Measurements from ENCODE around the gene UGGT2.
A peak's percentile ranks its signal among the peaks of the same experiment; 100 is the strongest.
"Not testable (repeated sequence)": the region's sequence is repeated elsewhere in the genome, so short reads cannot be mapped to it uniquely, and the experiment has no call there.

Gene UGGT2

GRCh38 chr13:95906999-95907398 lies 146.2 kb downstream of the UGGT2 start:
- peak in 2 of 58 donors; percentile 1 for DNase-seq

- no peak for DNase-seq
Measured at GRCh38 chr13:95903569-95903968, 149.6 kb downstream of the UGGT2 start.

- no peak for DNase-seq
Measured at GRCh38 chr13:95902741-95903140, 150.5 kb downstream of the UGGT2 start.

DNA sequence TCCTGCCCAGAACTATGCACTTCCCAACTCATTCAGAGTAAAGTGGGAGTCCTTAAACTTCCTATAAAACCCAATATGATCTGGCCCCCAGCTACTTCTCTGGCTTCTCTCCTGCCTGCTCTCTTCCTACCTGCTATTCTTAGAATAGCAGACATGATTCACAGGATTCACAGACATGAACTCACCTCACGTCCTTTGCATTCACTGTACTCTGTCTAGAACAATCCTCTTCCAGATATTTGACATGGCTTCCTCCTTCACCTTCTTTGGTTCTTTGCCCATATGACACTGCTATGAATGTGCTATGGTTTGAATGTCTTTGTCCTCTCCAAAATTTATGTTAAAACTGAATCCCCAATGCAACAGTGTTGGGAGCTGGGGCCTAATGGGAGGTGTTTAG lies 154.9 kb downstream of the UGGT2 start:
- no peak for DNase-seq

GRCh38 chr13:95896301-95896700 lies 156.9 kb downstream of the UGGT2 start:
- no peak for DNase-seq

GRCh38 chr13:95893861-95894260 lies 159.3 kb downstream of the UGGT2 start:
- DNase-seq, result no peak

DNA sequence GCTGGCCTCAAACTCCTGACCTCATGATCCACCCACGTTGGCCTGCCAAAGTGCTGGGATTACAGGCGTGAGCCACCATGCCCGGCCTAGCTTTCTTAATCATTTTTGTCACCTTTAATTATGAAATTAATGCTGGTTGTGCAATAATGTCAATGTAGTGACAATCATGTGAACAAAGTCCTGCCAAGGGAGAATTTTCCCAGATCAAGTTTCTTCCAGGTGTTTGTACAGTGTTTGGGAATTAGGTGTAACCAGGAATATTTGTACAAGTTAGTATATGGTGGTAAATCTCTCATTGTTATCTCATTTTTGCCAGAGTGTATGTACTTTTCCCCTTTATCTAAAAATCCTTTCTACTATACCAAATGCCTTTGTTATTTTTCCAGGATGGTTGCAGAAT lies 171.1 kb downstream of the UGGT2 start:
- no peak for DNase-seq

GRCh38 chr13:95880331-95880730 lies 172.9 kb downstream of the UGGT2 start:
- DNase-seq, result no peak

- DNase-seq, result no peak
Measured at GRCh38 chr13:95874286-95874685, 178.9 kb downstream of the UGGT2 start.

DNA sequence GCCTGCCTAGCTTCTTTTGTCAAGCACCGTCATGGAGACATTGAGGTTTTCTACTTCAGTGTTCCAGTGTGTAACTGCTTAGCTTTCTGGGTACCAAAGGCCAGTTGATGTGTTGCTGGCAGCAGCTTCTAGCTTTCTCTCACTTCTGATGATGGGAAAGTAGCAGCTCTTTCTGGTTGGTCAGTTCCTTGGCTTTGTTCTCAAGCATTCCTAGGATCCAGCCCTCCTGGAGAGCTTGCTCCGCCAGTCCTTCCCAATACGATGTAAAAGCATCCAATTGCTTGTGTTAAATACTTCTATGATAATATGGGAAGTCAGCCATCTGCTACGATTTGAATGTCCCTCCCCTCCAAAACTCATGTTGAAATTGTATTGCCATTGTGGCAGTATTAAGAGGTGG lies 182.8 kb downstream of the UGGT2 start:
- no peak for DNase-seq

- DNase-seq, result no peak
Measured at GRCh38 chr13:95865080-95865615, 188.1 kb downstream of the UGGT2 start.

- no peak for DNase-seq
Measured at GRCh38 chr13:95862408-95862807, 190.8 kb downstream of the UGGT2 start.

DNA sequence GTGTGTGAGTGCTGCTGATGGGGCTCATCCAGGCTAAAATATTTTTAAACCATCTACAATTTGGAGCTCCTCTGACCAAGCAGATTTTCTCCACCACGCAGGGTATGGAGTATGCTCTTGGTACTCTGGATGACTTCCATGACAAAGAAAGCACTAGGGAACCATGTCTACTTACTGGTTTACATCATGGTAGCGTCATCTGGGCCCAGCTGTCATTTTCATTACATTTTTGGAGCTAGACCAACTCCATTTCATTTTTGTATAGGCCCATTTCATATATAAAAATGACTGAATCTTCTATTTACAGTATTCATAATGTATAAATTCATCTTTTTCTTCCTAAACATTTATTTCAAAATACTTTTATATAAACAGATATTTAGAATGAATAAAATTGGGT lies 191.9 kb downstream of the UGGT2 start:
- DNase-seq, result no peak

DNA sequence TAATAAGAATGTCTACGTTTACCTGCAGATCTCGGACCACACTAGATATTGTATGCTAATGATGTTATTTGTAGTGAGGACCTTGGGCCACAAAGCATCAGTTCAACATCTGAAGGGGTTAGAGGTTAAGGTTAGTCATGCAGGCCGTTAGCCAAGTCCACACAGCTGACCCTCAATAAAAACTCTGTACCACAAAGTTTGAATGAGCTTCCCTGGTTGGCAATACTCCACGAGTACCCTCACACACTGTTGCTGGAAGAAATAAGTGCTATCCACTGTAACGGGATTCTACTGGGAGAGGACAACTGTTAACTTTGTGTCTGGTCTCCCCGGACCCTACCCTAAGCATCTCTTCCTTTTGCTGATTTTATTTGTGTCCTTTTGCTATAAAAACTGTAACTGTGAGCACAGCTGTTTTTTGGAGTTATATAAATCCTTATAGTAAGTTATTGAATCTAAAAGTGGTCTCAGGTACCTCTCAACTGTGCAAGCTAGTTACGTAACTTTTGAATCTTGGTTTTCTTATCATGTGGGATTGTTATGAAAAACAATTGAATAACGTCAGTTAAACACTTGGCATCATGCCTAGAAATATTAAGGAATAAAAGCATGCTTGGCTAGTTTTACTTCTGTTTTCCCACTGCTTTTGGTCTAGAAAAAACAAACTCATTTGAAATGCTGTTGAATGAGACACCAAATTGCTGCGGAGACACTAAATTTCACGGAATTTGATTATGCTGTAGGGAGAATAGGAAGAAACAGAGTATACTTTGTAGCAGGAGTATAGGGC lies 194.7 kb downstream of the UGGT2 start:
- DNase-seq, result no peak

- DNase-seq, result not testable (repeated sequence)
Measured at GRCh38 chr13:95845656-95846055, 207.5 kb downstream of the UGGT2 start.

DNA sequence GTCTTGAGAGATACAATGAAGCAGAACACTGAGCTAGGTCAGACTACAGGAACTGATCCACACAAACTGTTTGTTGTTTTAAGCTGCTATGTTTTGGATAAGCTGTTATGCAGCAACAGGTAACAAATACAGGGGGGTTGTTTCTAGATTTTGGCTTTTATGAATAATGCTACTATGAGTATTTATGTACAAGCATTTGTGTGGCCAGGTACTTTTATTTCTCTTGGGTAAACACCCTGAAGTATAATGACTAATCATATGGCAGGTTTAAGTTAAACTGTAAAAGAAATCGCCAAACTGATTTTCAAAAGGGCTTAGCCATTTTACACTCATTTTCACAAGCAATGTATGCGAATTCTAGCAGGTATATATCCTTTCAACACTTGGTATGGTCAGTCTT lies 210.3 kb downstream of the UGGT2 start:
- DNase-seq, result no peak

- DNase-seq, result no peak
Measured at GRCh38 chr13:95841894-95842293, 211.3 kb downstream of the UGGT2 start.

DNA sequence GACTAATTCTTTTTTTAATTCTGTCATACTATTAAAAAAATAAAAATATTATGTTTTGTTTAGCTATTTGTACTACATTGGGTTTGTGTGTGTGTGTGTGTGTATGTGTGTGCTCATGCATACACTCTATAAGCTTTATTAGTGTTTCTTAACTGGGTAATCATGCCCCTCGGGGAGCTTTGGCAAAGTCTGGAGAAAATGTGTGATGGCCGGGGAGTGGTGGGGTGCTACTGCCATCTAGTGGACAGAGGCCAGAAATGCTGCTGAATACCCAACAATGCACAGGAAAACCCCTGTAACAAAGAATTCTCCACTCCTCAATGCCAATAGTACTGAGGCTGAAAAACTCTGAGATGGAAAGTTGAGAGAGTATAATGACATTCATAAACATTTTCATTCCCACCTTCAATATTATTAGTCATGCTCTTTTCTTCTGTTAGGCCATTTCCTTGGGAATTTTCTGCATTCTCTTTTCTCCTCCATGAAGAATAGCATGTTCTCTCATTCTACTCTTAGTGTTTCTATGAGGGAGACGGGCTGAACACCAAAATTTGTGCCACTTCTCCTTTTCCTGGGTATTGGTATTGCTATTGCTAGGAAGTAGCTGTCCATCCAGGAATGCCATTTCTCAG lies 219.0 kb downstream of the UGGT2 start:
- DNase-seq, result peak in 54 of 58 donors; percentile 1 to 63 (median 25)

DNA sequence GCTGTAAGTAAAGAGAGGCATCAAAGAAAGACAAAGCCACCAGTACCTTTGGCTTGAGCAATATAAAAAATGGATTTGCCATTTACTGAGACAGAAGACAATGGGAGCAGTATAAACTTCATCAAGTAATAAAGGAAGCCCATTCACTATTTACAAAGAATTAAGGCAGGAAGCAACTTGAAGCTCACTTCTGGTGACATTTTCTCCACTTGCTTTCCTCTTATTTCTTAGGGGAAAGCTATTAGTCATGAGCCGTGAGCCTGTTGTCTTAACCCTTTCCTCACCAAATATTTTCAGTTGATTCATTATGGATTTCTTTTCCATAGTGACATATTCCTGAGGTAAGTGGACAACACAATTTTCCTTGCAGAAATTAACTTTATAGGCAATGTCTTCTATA lies 219.5 kb downstream of the UGGT2 start:
- no peak for DNase-seq

DNA sequence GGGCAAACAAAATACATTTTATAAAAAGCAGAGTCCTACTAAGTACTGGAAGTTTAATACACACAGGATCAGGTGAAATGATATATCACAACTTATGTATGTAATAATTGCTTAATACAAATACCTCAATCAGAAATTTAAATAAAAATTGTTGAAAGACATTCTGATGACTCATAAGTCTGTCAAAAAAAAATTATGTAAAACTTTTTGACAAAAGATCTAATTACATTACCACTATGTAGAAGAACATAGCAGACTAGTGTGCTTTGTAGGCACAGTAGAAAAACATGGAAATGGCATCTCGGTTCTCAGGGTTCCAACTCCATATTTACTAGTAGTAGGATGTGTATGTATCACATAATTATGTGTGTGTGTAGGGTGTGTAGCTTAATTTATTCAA lies 220.1 kb downstream of the UGGT2 start:
- DNase-seq, result no peak

- DNase-seq, result no peak
Measured at GRCh38 chr13:95822303-95822702, 230.9 kb downstream of the UGGT2 start.

DNA sequence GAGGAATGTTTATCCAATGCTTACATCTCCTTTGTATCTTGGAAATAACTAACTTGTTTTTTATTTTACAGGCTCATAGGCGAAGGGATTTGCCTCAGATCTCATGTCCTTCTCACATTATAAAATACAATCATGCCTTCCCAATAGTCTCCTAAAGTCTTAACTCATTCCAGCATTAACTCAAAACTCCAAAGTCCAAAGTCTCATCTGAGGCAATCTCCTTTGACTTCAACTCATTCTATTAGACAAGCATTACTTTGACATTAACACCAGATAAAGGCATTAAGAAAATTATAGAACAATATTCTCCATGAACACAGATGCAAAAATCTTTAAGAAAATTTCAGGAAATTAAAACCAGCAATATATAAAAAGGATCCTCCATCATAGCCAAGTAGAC lies 238.7 kb downstream of the UGGT2 start:
- no peak for DNase-seq

DNA sequence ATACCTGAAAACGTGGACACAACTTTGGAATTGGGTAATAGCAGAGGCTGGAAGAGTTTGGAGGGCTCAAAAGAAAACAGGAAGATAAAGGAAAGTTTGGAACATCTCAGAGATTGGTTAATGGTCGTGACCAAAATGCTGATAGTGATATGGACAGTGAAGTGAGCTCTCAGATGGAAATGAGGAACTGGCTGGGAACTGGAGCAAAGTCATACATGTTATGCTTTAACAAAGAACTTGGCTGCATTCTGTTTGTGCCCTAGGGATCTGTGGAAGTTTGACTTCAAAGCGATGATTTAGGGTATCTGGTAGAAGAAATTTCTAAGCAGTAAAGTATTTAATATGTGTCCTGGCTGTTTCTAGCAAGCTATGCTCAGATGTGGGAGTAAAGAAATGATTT lies 240.1 kb downstream of the UGGT2 start:
- no peak for DNase-seq

All from anterior cingulate cortex (tissue), 58 donors.